Testis (tissue), 2 donors: ENCODE results near the gene LHCGR.

Source experiments
- CTCF ChIP-seq, 3 experiments: fragments of 450-650 bp in 2 of 3; fragments of 200-600 bp in 1 of 3; sonication (generic) in 1 of 3; IDR thresholded peaks; one replicate each; pipeline ENCODE4 v1.5.1; 2016 to 2019; ENCODE audit warnings: antibody characterized with exemption in 3 of 3, mild to moderate bottlenecking in 2 of 3, moderate library complexity in 1 of 3
- POLR2A ChIP-seq: fragments of 450-650 bp; IDR thresholded peaks from one replicate; pipeline ENCODE4 v1.6.1; 2017; ENCODE audit warnings: antibody characterized with exemption, mild to moderate bottlenecking, moderate library complexity

- TF ChIP-seq CTCF (IDR thresholded peaks at IDR 0.05): no peak
- no peak for TF ChIP-seq POLR2A
Measured at GRCh38 chr2:48770181-48770580, 14.7 kb upstream of the LHCGR start.
